ENCODE results near the gene EPHX1. TPM values are rescaled to one million over a fixed set of nuclear protein-coding genes. Genes with fewer than 3 reads are reported as not detected.

The EPHX1 gene
- total and polyA plus RNA-seq, 2 experiments from 2014 or later: 16.6 to 18.2 TPM

- 86 to 90% methylated on average over 13 to 14 of the region's 14 CpGs for WGBS, 2 experiments (ENCODE audit: low coverage in 1 of 2, low lambda C conversion rate in 2 of 2, missing lambda C conversion rate in 2 of 2)
- no peak overlapping the region for H3K4me3 ChIP-seq
- no peak overlapping the region for H2AFZ ChIP-seq
- no peaks in the 10 kb centered on the region for H3K79me2 ChIP-seq (ENCODE audit: insufficient read depth)
- TF ChIP-seq EZH2phosphoT487 (IDR thresholded peaks at IDR 0.05; ENCODE audit: insufficient read depth, low read depth) (no peak), EZH2 (IDR thresholded peaks at IDR 0.05; ENCODE audit: insufficient read depth, poor library complexity, severe bottlenecking) (no peak)
- H3K27me3 ChIP-seq (replicated peaks; ENCODE audit: insufficient read depth): no peaks in the 10 kb centered on the region
- H3K9ac ChIP-seq: no peak overlapping the region
- in situ Hi-C loops (cut with MboI): no loop called here
- no peak overlapping the region for H3K4me2 ChIP-seq (ENCODE audit: unreplicated experiment)
- H3K27ac ChIP-seq: no peak overlapping the region
- H3K9me3 ChIP-seq (ENCODE audit: low read depth): no peaks in the 10 kb centered on the region
- no peak for DNase-seq
- no peaks in the 10 kb centered on the region for H3K4me1 ChIP-seq (ENCODE audit: insufficient read depth)
- no peaks in the 10 kb centered on the region for H3K9me2 ChIP-seq (ENCODE audit: insufficient read depth)
- H3K36me3 ChIP-seq (ENCODE audit: low read depth): no peaks in the 10 kb centered on the region
- H3F3A ChIP-seq (ENCODE audit: insufficient read depth): no peaks in the 10 kb centered on the region
- H4K20me1 ChIP-seq (ENCODE audit: insufficient read depth): no peaks in the 10 kb centered on the region
Measured at GRCh38 chr1:225838793-225839192, 28.9 kb downstream of the EPHX1 start.

- Histone ChIP-seq H2AFZ (no peak overlapping the region), H3K79me2 (ENCODE audit: insufficient read depth) (no peaks in the 10 kb centered on the region), H3K4me3 (no peak overlapping the region), H4K20me1 (ENCODE audit: insufficient read depth) (no peaks in the 10 kb centered on the region), H3K4me2 (ENCODE audit: unreplicated experiment) (no peak overlapping the region), H3K27ac (no peak overlapping the region), H3K4me1 (ENCODE audit: insufficient read depth) (no peaks in the 10 kb centered on the region), H3K9me2 (ENCODE audit: insufficient read depth) (no peaks in the 10 kb centered on the region), H3K9ac (no peak overlapping the region), H3F3A (ENCODE audit: insufficient read depth) (no peaks in the 10 kb centered on the region), H3K27me3 (replicated peaks; ENCODE audit: insufficient read depth) (no peaks in the 10 kb centered on the region), H3K9me3 (ENCODE audit: low read depth) (no peaks in the 10 kb centered on the region), H3K36me3 (ENCODE audit: low read depth) (no peaks in the 10 kb centered on the region)
- TF ChIP-seq EZH2phosphoT487 (IDR thresholded peaks at IDR 0.05; ENCODE audit: insufficient read depth, low read depth): no peak
- no peak for TF ChIP-seq EZH2 (IDR thresholded peaks at IDR 0.05; ENCODE audit: insufficient read depth, poor library complexity, severe bottlenecking)
- no peak for DNase-seq
- 100% methylated on average over 1 of the region's 1 CpG for WGBS, 2 experiments (ENCODE audit: low coverage in 1 of 2, low lambda C conversion rate in 2 of 2, missing lambda C conversion rate in 2 of 2)
- in situ Hi-C loops (cut with MboI): no loop called here
Measured at GRCh38 chr1:225840223-225840610, 30.3 kb downstream of the EPHX1 start.

DNA sequence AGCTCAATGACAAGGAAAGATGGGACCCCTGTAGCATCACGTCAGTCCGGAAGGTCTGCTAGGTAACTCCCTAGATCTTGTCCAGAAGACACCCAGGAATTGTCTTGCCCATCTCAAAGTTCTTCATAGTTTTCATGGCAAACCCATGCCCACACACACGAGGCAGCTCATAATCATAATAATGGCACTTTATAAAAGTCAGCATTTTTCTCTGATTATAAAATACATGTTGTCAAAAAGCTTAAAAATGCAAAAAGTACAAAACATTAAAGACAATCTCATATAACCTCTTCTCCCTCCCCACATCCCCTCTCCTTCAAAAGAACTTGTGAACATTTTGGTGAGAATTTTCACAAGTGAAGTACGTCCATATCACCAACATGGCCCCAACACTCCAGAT is 30.8 kb downstream of the EPHX1 start:
- H3F3A ChIP-seq (ENCODE audit: insufficient read depth): no peaks in the 10 kb centered on the region
- no peak overlapping the region for H3K9ac ChIP-seq
- no peak for DNase-seq
- no peaks in the 10 kb centered on the region for H3K9me2 ChIP-seq (ENCODE audit: insufficient read depth)
- no peaks in the 10 kb centered on the region for H3K9me3 ChIP-seq (ENCODE audit: low read depth)
- H3K4me2 ChIP-seq (ENCODE audit: unreplicated experiment): no peak overlapping the region
- no peaks in the 10 kb centered on the region for H3K79me2 ChIP-seq (ENCODE audit: insufficient read depth)
- in situ Hi-C loops (cut with MboI): no loop called here
- no peaks in the 10 kb centered on the region for H4K20me1 ChIP-seq (ENCODE audit: insufficient read depth)
- no peaks in the 10 kb centered on the region for H3K4me1 ChIP-seq (ENCODE audit: insufficient read depth)
- H2AFZ ChIP-seq: no peak overlapping the region
- WGBS, 2 experiments (ENCODE audit: low coverage in 1 of 2, low lambda C conversion rate in 2 of 2, missing lambda C conversion rate in 2 of 2): 75 to 79% methylated on average over 4 of the region's 4 CpGs
- TF ChIP-seq EZH2phosphoT487 (IDR thresholded peaks at IDR 0.05; ENCODE audit: insufficient read depth, low read depth): no peak
- H3K4me3 ChIP-seq: no peak overlapping the region
- no peak overlapping the region for H3K27ac ChIP-seq
- H3K36me3 ChIP-seq (ENCODE audit: low read depth): no peaks in the 10 kb centered on the region
- no peaks in the 10 kb centered on the region for H3K27me3 ChIP-seq (replicated peaks; ENCODE audit: insufficient read depth)

- H3K9ac ChIP-seq: no peak overlapping the region
- TF ChIP-seq EZH2phosphoT487 (IDR thresholded peaks at IDR 0.05; ENCODE audit: insufficient read depth, low read depth) (no peak), EZH2 (IDR thresholded peaks at IDR 0.05; ENCODE audit: insufficient read depth, poor library complexity, severe bottlenecking) (no peak)
- in situ Hi-C loops (cut with MboI): no loop called here
- no peak overlapping the region for H3K4me2 ChIP-seq (ENCODE audit: unreplicated experiment)
- H3F3A ChIP-seq (ENCODE audit: insufficient read depth): no peaks in the 10 kb centered on the region
- no peak overlapping the region for H3K27ac ChIP-seq
- no peak overlapping the region for H2AFZ ChIP-seq
- H3K9me2 ChIP-seq (ENCODE audit: insufficient read depth): no peaks in the 10 kb centered on the region
- H3K4me3 ChIP-seq: no peak overlapping the region
- no peaks in the 10 kb centered on the region for H3K4me1 ChIP-seq (ENCODE audit: insufficient read depth)
- no peaks in the 10 kb centered on the region for H4K20me1 ChIP-seq (ENCODE audit: insufficient read depth)
- H3K9me3 ChIP-seq (ENCODE audit: low read depth): no peaks in the 10 kb centered on the region
- H3K79me2 ChIP-seq (ENCODE audit: insufficient read depth): no peaks in the 10 kb centered on the region
- H3K27me3 ChIP-seq (replicated peaks; ENCODE audit: insufficient read depth): no peaks in the 10 kb centered on the region
- no peaks in the 10 kb centered on the region for H3K36me3 ChIP-seq (ENCODE audit: low read depth)
- 84% methylated on average over 12 of the region's 12 CpGs for WGBS, 2 experiments (ENCODE audit: low coverage in 1 of 2, low lambda C conversion rate in 2 of 2, missing lambda C conversion rate in 2 of 2)
- DNase-seq: no peak
Measured at GRCh38 chr1:225842074-225842473, 32.1 kb downstream of the EPHX1 start.

GRCh38 chr1:225842788-225843425 is 33.0 kb downstream of the EPHX1 start:
- no peak overlapping the region for H3K27ac ChIP-seq
- in situ Hi-C loops (cut with MboI): no loop called here
- H3K27me3 ChIP-seq (replicated peaks; ENCODE audit: insufficient read depth): no peaks in the 10 kb centered on the region
- DNase-seq: peak; percentile 43
- no peaks in the 10 kb centered on the region for H3K9me3 ChIP-seq (ENCODE audit: low read depth)
- no peak overlapping the region for H3K4me2 ChIP-seq (ENCODE audit: unreplicated experiment)
- no peaks in the 10 kb centered on the region for H4K20me1 ChIP-seq (ENCODE audit: insufficient read depth)
- H3F3A ChIP-seq (ENCODE audit: insufficient read depth): no peaks in the 10 kb centered on the region
- H3K9ac ChIP-seq: no peak overlapping the region
- no peak overlapping the region for H2AFZ ChIP-seq
- no peaks in the 10 kb centered on the region for H3K79me2 ChIP-seq (ENCODE audit: insufficient read depth)
- WGBS, 2 experiments (ENCODE audit: low coverage in 1 of 2, low lambda C conversion rate in 2 of 2, missing lambda C conversion rate in 2 of 2): 88 to 90% methylated on average over 6 of the region's 6 CpGs
- TF ChIP-seq EZH2 (IDR thresholded peaks at IDR 0.05; ENCODE audit: insufficient read depth, poor library complexity, severe bottlenecking) (no peak), EZH2phosphoT487 (IDR thresholded peaks at IDR 0.05; ENCODE audit: insufficient read depth, low read depth) (no peak)
- no peaks in the 10 kb centered on the region for H3K4me1 ChIP-seq (ENCODE audit: insufficient read depth)
- no peaks in the 10 kb centered on the region for H3K36me3 ChIP-seq (ENCODE audit: low read depth)
- H3K4me3 ChIP-seq: no peak overlapping the region
- no peaks in the 10 kb centered on the region for H3K9me2 ChIP-seq (ENCODE audit: insufficient read depth)
